ENCODE measurements around the gene PIN4.
"Not testable (repeated sequence)": the region's sequence is repeated elsewhere in the genome, so short reads cannot be mapped to it uniquely, and the experiment has no call there.

PIN4 gene

DNA sequence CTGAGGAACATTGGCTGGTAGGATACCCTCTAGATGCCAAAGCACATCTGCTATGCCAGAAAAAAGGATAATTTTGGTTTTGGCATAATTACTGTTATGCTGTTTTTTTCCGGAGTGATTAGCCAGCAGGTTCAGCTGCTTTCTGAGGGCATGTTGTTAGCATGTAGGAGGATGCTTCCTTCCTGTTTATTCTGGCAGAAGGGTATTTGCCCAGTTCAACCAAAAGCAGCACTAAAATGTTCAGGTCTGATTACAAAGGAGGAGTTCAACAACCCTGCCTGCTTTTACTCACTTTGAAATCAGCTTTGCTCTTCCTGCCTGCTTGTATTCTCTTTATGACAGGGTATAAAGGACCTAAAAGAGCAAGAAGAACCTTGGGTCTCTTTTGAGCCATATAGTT, 35.4 kb downstream of the PIN4 start:
- DNase-seq (ENCODE audit: low spot score): no peak
- no peak overlapping the region for H3K27ac ChIP-seq
- CTCF ChIA-PET: interaction anchor here (0.8 kb wide), 1 partner anchor 11 kb away, joined by 6 read pairs; no protein-coding TSS in a partner anchor
- POLR2A ChIA-PET (ENCODE audit: low non-redundant PET): no interaction called here
- TF ChIP-seq, protein P1, sequence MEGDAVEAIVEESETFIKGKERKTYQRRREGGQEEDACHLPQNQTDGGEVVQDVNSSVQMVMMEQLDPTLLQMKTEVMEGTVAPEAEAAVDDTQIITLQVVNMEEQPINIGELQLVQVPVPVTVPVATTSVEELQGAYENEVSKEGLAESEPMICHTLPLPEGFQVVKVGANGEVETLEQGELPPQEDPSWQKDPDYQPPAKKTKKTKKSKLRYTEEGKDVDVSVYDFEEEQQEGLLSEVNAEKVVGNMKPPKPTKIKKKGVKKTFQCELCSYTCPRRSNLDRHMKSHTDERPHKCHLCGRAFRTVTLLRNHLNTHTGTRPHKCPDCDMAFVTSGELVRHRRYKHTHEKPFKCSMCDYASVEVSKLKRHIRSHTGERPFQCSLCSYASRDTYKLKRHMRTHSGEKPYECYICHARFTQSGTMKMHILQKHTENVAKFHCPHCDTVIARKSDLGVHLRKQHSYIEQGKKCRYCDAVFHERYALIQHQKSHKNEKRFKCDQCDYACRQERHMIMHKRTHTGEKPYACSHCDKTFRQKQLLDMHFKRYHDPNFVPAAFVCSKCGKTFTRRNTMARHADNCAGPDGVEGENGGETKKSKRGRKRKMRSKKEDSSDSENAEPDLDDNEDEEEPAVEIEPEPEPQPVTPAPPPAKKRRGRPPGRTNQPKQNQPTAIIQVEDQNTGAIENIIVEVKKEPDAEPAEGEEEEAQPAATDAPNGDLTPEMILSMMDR (conservative IDR thresholded peaks at IDR 0.05; ENCODE audit: low read depth): no peak

DNA sequence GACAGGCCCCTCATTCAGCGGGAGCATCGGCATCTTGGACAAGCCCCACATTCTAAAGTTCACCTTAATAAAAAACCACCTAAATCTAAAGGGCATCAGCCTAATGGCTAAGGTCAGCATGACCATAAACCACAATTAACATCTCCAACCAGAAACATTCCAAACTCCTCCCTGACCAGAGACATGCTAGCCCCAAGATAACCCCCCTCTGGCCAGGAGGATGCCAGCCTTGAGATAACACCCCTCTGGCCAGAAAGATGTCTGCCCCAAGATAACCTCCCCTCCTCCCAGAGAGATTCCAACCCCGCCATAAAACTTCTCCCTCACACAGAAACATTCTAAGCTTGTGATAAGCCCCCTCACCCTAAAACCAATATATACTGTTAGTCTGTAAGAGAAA, 38.8 kb downstream of the PIN4 start:
- POLR2A ChIA-PET (ENCODE audit: low non-redundant PET); H3K27ac ChIP-seq; CTCF ChIA-PET; DNase-seq (ENCODE audit: low spot score): not testable (repeated sequence)

DNA sequence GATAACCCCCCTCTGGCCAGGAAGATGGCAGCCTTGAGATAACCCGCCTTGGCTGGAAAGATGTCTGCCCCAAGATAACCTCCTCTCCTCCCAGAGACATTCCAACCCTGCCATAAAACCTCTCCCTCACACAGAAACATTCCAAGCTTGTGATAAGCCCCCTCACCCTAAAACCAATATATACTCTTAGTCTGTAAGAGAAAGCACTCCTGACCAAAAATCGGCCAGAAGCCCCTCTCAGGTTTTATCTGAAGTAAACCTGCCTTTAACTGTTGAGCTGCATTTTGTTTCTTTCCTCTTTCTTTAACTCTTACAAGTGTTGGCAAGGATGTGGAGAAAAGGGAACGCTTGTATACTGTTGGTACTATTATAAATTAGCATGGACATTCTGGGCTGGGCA, 48.7 kb downstream of the PIN4 start:
- TF ChIP-seq, protein P1 (conservative IDR thresholded peaks at IDR 0.05; ENCODE audit: low read depth): no peak
- H3K27ac ChIP-seq: no peak overlapping the region
- POLR2A ChIA-PET (ENCODE audit: low non-redundant PET): no interaction called here
- DNase-seq (ENCODE audit: low spot score): no peak
- CTCF ChIA-PET: no interaction called here

DNA sequence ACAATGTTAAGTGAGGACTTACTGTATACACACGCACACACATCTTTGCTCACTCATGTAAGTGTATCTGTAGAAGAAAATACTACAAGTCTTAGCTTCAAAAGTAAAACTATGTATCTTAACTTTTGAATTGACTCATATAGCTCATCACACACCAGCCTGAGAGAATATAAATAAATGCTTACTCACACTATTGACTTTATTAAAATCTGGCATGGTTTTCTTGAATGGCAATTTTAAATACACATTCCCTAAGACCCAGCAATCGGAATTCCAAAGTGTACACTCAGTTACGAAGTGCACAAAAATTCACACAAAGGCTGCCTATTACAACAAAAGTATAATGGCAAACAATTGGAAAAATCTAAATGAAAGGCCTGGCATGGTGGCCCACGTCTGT, 55.3 kb downstream of the PIN4 start:
- ChIA-PET CTCF (no interaction called here), POLR2A (ENCODE audit: low non-redundant PET) (no interaction called here)
- DNase-seq (ENCODE audit: low spot score): no peak
- no peak overlapping the region for H3K27ac ChIP-seq
- TF ChIP-seq, protein P1 (conservative IDR thresholded peaks at IDR 0.05; ENCODE audit: low read depth): no peak

DNA sequence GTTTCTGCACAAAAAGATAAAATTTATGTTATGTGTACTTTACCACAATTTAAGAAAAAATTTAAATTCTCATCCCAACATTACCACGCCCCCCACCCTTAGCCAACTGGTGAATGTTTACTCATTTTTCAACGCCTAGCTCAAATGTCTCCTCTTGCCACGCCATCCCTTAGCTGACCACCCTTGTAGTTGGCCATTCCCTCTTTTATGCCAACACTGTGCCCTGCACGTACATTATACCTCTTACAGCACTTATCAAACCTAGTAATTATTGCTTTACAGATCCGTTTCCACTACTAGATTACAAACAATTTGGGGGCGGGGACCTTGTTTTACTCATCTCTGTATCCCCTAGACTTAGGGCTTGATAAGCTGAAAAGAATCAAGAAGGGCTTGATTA, 56.6 kb downstream of the PIN4 start:
- peak overlapping the region; percentile 80 for H3K27ac ChIP-seq
- CTCF ChIA-PET: no interaction called here
- POLR2A ChIA-PET (ENCODE audit: low non-redundant PET): interaction anchor here (0.7 kb wide), 1 partner anchor 39 kb away, joined by 3 read pairs; the partner anchor contains the start of gene RPS4X
- DNase-seq (ENCODE audit: low spot score): peak; percentile 0
- TF ChIP-seq, protein P1 (conservative IDR thresholded peaks at IDR 0.05; ENCODE audit: low read depth): no peak

DNA sequence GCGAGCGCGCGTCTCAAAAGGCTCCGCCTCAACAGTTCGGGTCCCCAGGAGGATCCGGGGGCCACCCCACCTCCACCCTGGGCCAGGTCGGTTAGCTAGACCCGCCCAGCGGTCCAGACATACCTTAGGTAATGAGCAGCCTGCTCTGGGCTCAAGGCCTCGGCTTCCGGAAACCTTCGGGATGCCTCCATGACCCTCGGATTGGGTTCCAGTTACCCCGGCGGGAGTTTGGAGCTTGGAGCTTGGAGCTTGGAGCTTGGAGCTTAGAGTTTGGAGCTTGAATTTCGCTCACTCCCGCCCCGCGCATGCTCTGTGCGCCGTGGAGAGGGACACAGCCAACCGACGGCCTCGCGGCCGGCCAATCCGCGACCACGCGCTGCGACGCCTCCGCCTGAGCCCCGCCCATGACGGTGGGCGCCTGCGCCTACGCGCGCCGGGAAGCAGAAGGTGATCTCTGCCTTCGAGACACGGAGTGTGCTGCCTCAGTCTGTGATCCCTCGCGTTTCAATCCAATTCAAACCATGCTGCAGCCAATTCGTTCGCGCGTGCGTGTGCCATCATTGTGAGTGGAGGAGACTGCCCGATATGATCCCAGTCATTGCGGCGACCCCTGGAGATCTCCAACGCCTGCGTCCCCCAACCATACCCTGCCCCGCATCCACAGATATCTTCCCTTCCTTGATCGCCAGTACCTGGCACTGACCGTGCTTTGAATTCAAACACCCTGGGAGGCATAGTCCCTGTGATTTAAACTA, 57.3 kb downstream of the PIN4 start, which contains the start of gene ERCC6L:
ERCC6L (minus strand) TSS at position 307 of the 755 bp plus-strand sequence; CDS start at position 191, 116 bp downstream.
- POLR2A ChIA-PET (ENCODE audit: low non-redundant PET): no interaction called here
- CTCF ChIA-PET: no interaction called here
- peak within 1 kb of the TSS; percentile 80 for H3K27ac ChIP-seq
- TF ChIP-seq, protein P1 (conservative IDR thresholded peaks at IDR 0.05; ENCODE audit: low read depth): no peak
- DNase-seq (ENCODE audit: low spot score): peak; percentile 83

DNA sequence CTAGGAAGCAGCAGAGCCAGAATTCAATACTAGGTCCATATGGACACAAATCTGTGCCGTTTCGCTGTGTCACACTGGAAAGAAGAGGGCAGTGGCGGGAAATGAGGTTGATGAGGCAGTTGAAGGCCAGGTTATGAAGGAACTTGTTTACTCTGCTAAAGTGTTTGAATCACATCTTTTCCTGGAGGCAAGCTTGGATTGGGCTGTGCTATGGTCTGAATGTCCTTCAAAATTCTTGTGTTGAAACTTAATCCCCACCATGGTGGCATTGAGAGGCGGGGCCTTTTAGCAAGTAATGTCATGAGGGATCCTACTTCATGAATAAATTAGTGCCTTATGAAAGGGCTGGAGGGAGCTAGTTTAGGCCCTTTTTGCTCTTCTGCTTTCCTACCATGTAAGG, 59.4 kb downstream of the PIN4 start:
- TF ChIP-seq, protein P1 (conservative IDR thresholded peaks at IDR 0.05; ENCODE audit: low read depth): no peak
- POLR2A ChIA-PET (ENCODE audit: low non-redundant PET): no interaction called here
- no peak for DNase-seq (ENCODE audit: low spot score)
- no peak overlapping the region for H3K27ac ChIP-seq
- CTCF ChIA-PET: no interaction called here
